HG02642 (cell line): ENCODE results near the gene ASB10.

Source experiments
- ATAC-seq: cut with Tn5 transposase; IDR thresholded peaks from one replicate; pipeline ENCODE4 v1.9.1; 2021; ENCODE audit warnings: mild to moderate bottlenecking; ENCODE audit not compliant: unreplicated experiment, poor library complexity

The ASB10 gene

GRCh38 chr7:151168003-151168786, 18.9 kb downstream of the ASB10 start:
- ATAC-seq = peak; percentile 59

GRCh38 chr7:151167197-151167961, 19.7 kb downstream of the ASB10 start, which contains the start of gene GBX1:
GBX1 (minus strand) TSS chr7:151167694; CDS start chr7:151167548, 146 bp downstream.
- ATAC-seq = no peak

- no peak for ATAC-seq
These were observed 20.3 kb downstream of the ASB10 start for GRCh38 chr7:151166629-151167196.

- no peak for ATAC-seq
These were observed 25.3 kb downstream of the ASB10 start for GRCh38 chr7:151161757-151162156.

GRCh38 chr7:151157645-151158329, 29.3 kb downstream of the ASB10 start:
- ATAC-seq = no peak

- ATAC-seq = no peak
These were observed 34.2 kb downstream of the ASB10 start for GRCh38 chr7:151152643-151153513.

- ATAC-seq = no peak
These were observed 36.7 kb downstream of the ASB10 start for GRCh38 chr7:151150388-151150787.

GRCh38 chr7:151148319-151149259, 38.5 kb downstream of the ASB10 start:
- ATAC-seq = no peak

- ATAC-seq = no peak
These were observed 40.3 kb downstream of the ASB10 start for GRCh38 chr7:151146761-151147160.

GRCh38 chr7:151144387-151144786, 42.7 kb downstream of the ASB10 start:
- ATAC-seq = no peak

GRCh38 chr7:151143261-151144015, 43.6 kb downstream of the ASB10 start:
- ATAC-seq = no peak

GRCh38 chr7:151142686-151143040, 44.4 kb downstream of the ASB10 start:
- no peak for ATAC-seq

GRCh38 chr7:151141855-151142685, 45.0 kb downstream of the ASB10 start:
- ATAC-seq = no peak

- ATAC-seq = no peak
These were observed 45.7 kb downstream of the ASB10 start for GRCh38 chr7:151141311-151141854.

GRCh38 chr7:151140826-151141225, 46.2 kb downstream of the ASB10 start:
- ATAC-seq = no peak

- no peak for ATAC-seq
These were observed 47.3 kb downstream of the ASB10 start for GRCh38 chr7:151139791-151140190.
